Activated CD8-positive, alpha-beta T cell treated with anti-CD3 and anti-CD28 coated beads for 36 hours (primary cell): ENCODE results near the gene HSPA4. TPM values are rescaled to one million over a fixed set of nuclear protein-coding genes. Genes with fewer than 3 reads are reported as not detected.

ENCODE experiments used
- ATAC-seq: fragments of 200-7000 bp; cut with Tn5 transposase; one replicate; pipeline ENCODE4 v1.10.0; 2021; ENCODE audit warnings: mild to moderate bottlenecking, moderate library complexity
- CTCF ChIA-PET: fragments of 350-600 bp; sonication (Branson Sonifier 250); formaldehyde crosslinking; loops from one replicate; lab custom pipeline; 2021; ENCODE audit warnings: antibody characterized with exemption; lab: Charles Lee
- POLR2A ChIA-PET: fragments of 350-600 bp; sonication (Branson Sonifier 250); formaldehyde crosslinking; loops from one replicate; lab custom pipeline; 2021; ENCODE audit warnings: antibody characterized with exemption; lab: Charles Lee
- DNase-seq: peaks from one replicate; pipeline ENCODE4 v3.0.0-alpha.2; 2020
- H3K27ac Mint-ChIP-seq: one replicate; pipeline ENCODE4 v1.8.0; 2021; ENCODE audit warnings: mild to moderate bottlenecking, mixed read lengths
- H3K27me3 Mint-ChIP-seq: one replicate; pipeline ENCODE4 v1.8.0; 2021; ENCODE audit warnings: mixed read lengths
- H3K36me3 Mint-ChIP-seq: one replicate; pipeline ENCODE4 v1.8.0; 2021; ENCODE audit warnings: low read depth, mixed read lengths
- H3K4me1 Mint-ChIP-seq: one replicate; pipeline ENCODE4 v1.8.0; 2021; ENCODE audit warnings: low read depth, mixed read lengths
- H3K4me3 Mint-ChIP-seq: one replicate; pipeline ENCODE4 v1.8.0; 2021; ENCODE audit warnings: mild to moderate bottlenecking, moderate library complexity, mixed read lengths
- H3K9me3 Mint-ChIP-seq: one replicate; pipeline ENCODE4 v1.8.0; 2021; ENCODE audit warnings: mixed read lengths
- intact Hi-C: fragments of 100-400 bp; cut with micrococcal nuclease; formaldehyde crosslinking; loops from one replicate; pipeline ENCODE4 v1.10.0; 2022
- total RNA-seq, 2 experiments: library from RNA; stranded (reverse); gene quantifications; one replicate each; pipeline ENCODE4 v1.2.3, GENCODE V29; 2021
- TF ChIP-seq, protein P1 (sequence below): fragments of 200-600 bp; IDR thresholded peaks from one replicate; pipeline ENCODE4 v1.8.0; 2022; ENCODE audit warnings: antibody characterized with exemption, mild to moderate bottlenecking

Gene HSPA4
- total RNA-seq, 2 experiments from 2014 or later: 229 to 232 TPM

GRCh38 chr5:133120156-133120750 is 68.4 kb downstream of the HSPA4 start:
- no peak overlapping the region for H3K27ac Mint-ChIP-seq
- ATAC-seq: no peak
- H3K4me3 Mint-ChIP-seq: no peak overlapping the region
- H3K9me3 Mint-ChIP-seq: no peaks in the 10 kb centered on the region
- no peaks in the 10 kb centered on the region for H3K36me3 Mint-ChIP-seq
- no peak for DNase-seq
- TF ChIP-seq, protein P1, sequence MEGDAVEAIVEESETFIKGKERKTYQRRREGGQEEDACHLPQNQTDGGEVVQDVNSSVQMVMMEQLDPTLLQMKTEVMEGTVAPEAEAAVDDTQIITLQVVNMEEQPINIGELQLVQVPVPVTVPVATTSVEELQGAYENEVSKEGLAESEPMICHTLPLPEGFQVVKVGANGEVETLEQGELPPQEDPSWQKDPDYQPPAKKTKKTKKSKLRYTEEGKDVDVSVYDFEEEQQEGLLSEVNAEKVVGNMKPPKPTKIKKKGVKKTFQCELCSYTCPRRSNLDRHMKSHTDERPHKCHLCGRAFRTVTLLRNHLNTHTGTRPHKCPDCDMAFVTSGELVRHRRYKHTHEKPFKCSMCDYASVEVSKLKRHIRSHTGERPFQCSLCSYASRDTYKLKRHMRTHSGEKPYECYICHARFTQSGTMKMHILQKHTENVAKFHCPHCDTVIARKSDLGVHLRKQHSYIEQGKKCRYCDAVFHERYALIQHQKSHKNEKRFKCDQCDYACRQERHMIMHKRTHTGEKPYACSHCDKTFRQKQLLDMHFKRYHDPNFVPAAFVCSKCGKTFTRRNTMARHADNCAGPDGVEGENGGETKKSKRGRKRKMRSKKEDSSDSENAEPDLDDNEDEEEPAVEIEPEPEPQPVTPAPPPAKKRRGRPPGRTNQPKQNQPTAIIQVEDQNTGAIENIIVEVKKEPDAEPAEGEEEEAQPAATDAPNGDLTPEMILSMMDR: no peak
- intact Hi-C loops: no loop called here
- no peaks in the 10 kb centered on the region for H3K4me1 Mint-ChIP-seq
- no peaks in the 10 kb centered on the region for H3K27me3 Mint-ChIP-seq
- ChIA-PET POLR2A (interaction anchor here (0.7 kb wide), 1 partner anchor 109 kb away, joined by 3 read pairs; no protein-coding TSS in a partner anchor), CTCF (no interaction called here)

- no peaks in the 10 kb centered on the region for H3K4me1 Mint-ChIP-seq
- DNase-seq (no peak), ATAC-seq (no peak)
- intact Hi-C loops: no loop called here
- no peaks in the 10 kb centered on the region for H3K9me3 Mint-ChIP-seq
- ChIA-PET CTCF (no interaction called here), POLR2A (no interaction called here)
- TF ChIP-seq, protein P1: no peak
- no peak overlapping the region for H3K27ac Mint-ChIP-seq
- no peaks in the 10 kb centered on the region for H3K27me3 Mint-ChIP-seq
- H3K4me3 Mint-ChIP-seq: no peak overlapping the region
- H3K36me3 Mint-ChIP-seq: no peaks in the 10 kb centered on the region
Observed at GRCh38 chr5:133121080-133121479, 69.3 kb downstream of the HSPA4 start.

DNA sequence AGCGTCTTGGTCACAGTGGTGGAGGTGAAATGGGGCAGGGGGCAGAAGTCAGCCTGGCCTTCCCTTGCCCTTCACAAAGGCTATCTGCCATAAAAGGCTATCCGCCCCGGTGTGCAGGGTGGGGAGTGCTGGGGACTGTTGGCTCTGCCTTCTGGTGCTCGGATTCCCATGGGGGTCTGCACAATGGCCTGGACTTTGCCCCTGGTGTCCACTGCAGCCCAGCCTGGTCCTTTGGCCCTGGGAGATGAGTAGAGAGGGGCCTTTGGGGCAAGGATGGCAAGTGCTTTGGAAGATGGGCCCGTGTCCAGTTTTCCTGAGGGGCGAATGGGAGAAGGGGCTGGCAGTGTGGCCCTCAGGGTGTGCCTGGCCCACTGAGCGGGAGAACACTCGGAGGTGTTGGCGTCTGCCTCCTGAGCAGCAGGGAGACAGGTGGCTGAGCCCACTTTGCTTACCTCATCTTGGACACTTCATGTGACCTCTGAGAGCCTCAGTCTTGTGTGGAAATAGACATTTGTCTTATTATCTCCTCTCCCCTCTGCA is 69.9 kb downstream of the HSPA4 start:
- H3K27me3 Mint-ChIP-seq: no peaks in the 10 kb centered on the region
- TF ChIP-seq, protein P1: no peak
- H3K4me3 Mint-ChIP-seq: no peak overlapping the region
- H3K27ac Mint-ChIP-seq: no peak overlapping the region
- CTCF ChIA-PET: no interaction called here
- ATAC-seq: no peak
- POLR2A ChIA-PET: no interaction called here
- no peak for DNase-seq
- no peaks in the 10 kb centered on the region for H3K9me3 Mint-ChIP-seq
- no peaks in the 10 kb centered on the region for H3K36me3 Mint-ChIP-seq
- intact Hi-C loops: no loop called here
- no peaks in the 10 kb centered on the region for H3K4me1 Mint-ChIP-seq

- no peak for ATAC-seq
- Mint-ChIP-seq H3K27ac (no peak overlapping the region), H3K4me3 (no peak overlapping the region), H3K27me3 (no peaks in the 10 kb centered on the region), H3K9me3 (no peaks in the 10 kb centered on the region), H3K36me3 (no peaks in the 10 kb centered on the region), H3K4me1 (no peaks in the 10 kb centered on the region)
- intact Hi-C loops: no loop called here
- no peak for DNase-seq
- CTCF ChIA-PET: interaction anchor here (1.3 kb wide), 1 partner anchor 176 kb away, joined by 3 read pairs; no protein-coding TSS in a partner anchor
- TF ChIP-seq, protein P1: no peak
- POLR2A ChIA-PET: no interaction called here
Observed at GRCh38 chr5:133122711-133123110, 70.9 kb downstream of the HSPA4 start.

- no peak overlapping the region for H3K27ac Mint-ChIP-seq
- no peaks in the 10 kb centered on the region for H3K27me3 Mint-ChIP-seq
- H3K4me3 Mint-ChIP-seq: no peak overlapping the region
- ATAC-seq (no peak), DNase-seq (no peak)
- H3K36me3 Mint-ChIP-seq: no peaks in the 10 kb centered on the region
- H3K4me1 Mint-ChIP-seq: no peaks in the 10 kb centered on the region
- H3K9me3 Mint-ChIP-seq: no peaks in the 10 kb centered on the region
- intact Hi-C loops: no loop called here
- CTCF ChIA-PET: interaction anchor here (0.9 to 1.3 kb wide), 2 partner anchors 12 to 175 kb away, joined by 3 to 4 read pairs; no protein-coding TSS in a partner anchor
- POLR2A ChIA-PET: no interaction called here
- TF ChIP-seq, protein P1: no peak
Observed at GRCh38 chr5:133123297-133123696, 71.5 kb downstream of the HSPA4 start.
